ENCODE results near the gene KLC4.
"Not testable (repeated sequence)": the region's sequence is repeated elsewhere in the genome, so short reads cannot be mapped to it uniquely, and the experiment has no call there.

The KLC4 gene

DNA sequence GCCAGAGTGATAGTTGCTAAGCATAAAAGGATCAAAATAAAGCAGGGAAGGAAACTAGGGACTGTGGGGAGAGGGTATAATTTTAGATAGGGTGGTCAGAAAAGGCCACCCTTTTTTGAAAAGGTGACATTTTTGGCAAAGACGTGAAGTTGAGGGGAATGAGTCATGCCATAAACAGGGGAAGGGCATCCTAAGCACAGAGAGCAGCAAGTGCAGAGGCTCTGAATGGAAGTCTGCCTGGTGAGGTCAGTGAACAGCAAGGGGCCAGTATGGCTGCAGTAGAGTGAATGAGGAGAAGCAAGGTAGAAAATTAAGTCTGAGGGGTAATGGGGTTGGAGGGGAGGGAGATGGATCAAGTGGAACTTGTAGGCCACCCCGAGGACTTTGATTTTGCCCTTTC, 2.4 kb downstream of the KLC4 start:
- DNase-seq, result no peak

DNA sequence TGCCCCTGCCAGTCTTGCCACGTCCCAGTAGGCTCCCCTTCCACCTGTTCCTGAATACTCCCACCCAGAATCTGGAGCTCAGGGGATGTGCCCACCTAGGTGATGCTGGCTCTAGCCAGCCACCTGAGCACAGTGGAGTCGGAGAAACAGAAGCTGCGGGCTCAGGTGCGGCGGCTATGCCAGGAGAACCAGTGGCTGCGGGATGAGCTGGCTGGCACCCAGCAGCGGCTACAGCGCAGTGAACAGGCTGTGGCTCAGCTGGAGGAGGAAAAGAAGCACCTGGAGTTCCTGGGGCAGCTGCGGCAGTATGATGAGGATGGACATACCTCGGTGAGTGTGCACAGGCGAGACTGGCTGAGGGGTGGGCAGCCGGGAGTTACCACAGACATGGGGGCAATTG, 3.4 kb downstream of the KLC4 start:
- no peak for DNase-seq

DNA sequence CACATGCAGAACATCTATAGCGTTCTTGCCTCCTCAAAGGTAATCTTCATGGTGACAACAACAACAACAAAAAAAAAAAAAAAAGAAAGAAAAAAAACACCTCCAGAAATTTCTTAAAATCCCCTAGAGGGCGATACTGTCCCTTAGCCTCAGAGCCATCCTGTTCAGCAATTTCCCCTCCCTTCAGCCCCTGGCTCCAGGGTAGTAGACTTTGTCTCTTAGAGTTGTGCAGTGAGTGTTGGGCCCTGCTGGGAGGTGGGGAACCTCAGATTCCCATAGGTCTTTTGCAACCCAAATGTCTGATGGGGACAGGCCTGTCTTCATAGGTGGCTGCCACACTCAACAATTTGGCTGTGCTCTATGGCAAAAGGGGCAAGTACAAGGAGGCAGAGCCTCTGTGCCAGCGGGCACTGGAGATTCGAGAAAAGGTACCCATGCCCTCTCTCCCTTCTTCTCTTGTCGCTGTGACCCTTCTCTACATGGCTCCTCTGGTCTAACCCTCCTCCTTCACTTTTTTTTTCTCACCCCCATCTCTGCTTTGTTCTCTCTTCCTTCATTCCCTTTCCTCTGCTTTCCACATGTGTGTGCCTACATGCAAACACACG, 10.7 kb downstream of the KLC4 start:
- no peak for DNase-seq

DNA sequence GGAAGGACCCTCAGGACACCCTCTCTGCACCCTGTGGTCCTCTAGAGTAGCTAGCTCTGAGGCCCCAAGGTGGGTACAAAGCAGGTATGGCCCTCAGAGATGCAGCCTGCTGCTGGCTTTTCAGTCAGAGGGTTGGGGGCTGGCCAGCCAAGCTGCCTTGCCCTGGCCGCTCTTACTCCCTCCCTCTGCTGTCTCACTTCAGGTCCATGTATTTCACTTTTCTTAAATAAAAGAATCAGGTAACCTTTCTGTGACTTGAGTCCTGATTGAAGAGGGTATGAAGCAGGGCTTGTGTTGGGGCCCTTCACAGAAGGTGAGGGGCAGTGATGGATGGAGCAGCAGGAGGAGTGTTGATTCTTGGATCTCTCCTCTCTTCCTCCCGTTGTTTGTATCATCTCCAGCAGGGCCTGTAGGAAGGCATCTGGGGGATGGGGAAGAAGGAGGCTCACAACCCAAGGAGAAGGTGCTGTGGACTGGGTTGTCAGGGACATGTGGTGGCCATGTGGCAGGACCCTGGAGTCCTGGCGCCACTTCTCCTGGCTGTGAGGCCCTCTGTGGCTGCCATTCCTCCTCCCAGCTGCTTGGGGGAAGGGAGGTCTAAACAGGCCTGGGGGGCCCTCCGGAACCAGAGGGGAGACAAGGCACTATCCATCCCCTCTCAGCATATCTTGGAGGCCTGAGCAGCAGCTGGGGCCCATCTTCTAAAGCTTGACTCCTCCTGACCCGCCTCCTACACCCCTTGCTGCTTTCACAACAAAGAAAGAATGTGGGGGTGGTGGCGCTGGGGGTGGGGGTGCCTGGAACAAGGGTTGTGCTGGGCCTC, 15.6 kb downstream of the KLC4 start:
- no peak for DNase-seq

DNA sequence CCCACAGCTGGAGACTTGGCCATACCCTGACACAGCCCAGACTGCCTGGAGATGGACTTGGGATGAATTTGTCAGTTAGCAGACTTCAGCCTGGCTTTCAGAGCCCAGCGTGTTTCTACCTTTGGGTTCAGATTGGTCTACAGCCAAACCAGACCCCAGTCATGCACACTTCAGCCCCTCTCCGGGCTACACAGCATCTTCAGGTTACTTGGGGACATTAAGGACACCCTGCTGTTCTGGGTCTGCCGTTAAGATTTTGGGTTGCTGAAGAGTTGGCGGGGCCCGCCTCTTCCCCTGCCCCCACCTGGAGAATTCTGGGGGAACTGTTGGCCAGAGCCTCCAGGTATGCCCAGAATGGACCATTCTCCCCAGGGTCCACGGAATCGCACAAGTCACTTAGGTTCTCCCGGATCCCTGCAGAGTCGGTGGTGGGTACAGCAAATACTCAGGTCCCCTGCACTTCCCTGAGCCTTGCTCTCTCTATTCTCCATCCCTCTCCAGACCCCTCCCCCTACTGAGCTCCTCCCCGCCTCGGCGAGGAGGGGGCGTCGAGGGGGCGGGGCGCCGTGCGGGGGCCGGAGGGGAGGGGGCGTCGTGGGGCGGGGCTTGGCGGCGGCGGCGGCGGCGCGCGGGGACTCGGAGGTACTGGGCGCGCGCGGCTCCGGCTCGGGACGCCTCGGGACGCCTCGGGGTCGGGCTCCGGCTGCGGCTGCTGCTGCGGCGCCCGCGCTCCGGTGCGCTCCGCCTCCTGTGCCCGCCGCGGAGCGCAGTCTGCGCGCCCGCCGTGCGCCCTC, 16.4 kb downstream of the KLC4 start, which contains the start of gene PTK7:
Gene PTK7, plus strand, starts transcription at position 645 of the 794 bp plus-strand sequence. CDS start 175 bp downstream, outside the sequence.
- DNase-seq, result peak in 20 of 56 donors; percentile 9 to 53 (median 23)

DNA sequence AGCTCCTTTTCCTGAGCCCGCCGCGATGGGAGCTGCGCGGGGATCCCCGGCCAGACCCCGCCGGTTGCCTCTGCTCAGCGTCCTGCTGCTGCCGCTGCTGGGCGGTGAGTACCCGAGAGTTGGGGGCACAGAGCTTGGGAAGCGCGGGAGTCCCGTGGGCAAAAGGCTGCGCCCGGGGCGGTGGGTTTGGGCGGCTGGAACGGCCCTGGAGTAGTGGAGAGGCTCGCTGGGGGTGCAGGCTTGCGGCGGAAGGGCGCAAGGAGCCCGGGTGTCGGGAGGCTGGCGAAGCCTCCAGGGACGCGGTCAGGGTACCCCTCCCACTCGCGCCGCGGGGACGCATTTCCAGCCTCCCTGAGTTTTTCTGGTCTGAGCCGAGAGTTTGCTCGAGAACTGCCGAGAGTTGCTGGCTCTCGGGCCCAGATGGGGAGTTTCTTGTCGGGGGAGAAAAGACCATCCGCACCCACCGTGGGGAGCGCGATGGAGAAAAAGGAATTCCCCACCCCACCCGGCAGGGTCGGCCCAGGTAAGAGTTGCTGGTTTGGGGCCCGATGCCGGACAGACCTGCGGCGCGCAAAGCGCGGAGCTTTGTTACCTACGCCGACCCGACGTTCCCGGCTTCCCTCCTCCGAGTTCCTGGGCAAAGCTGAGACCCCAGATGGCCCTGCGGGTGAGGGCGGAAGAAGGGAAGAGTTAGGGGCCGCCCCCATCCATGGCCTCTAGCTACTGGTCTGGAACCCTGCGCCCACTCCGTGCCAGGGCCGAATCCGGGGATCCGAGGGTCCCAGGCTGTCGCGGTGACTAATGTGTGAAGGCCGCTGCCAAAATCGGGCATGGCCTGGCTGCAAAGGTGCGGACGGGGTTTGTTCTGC, 17.3 kb downstream of the KLC4 start:
- DNase-seq, result no peak

DNA sequence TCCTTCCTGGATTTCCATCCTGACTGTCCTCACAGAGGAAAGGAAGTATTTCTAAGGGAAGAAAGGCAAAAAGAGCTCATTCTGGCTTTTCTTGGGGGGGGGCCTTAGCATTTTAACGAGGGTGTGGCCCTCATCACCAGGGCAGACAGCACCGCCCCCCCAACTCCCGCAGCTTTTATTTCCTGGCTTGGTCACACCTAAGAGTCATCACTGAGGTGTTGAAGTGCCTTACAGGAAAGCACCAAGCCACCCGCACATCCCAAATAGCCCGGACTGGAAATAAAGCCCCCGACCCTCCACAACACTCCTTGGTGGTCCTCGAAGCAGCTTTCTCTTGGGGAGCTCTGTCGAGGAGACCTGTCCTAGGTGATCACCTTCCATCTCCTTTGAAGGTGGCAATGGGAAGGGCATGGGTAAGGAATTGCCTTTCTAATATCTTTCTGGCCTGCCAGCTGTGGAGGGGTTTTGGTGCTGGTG, 17.9 kb downstream of the KLC4 start:
- no peak for DNase-seq

DNA sequence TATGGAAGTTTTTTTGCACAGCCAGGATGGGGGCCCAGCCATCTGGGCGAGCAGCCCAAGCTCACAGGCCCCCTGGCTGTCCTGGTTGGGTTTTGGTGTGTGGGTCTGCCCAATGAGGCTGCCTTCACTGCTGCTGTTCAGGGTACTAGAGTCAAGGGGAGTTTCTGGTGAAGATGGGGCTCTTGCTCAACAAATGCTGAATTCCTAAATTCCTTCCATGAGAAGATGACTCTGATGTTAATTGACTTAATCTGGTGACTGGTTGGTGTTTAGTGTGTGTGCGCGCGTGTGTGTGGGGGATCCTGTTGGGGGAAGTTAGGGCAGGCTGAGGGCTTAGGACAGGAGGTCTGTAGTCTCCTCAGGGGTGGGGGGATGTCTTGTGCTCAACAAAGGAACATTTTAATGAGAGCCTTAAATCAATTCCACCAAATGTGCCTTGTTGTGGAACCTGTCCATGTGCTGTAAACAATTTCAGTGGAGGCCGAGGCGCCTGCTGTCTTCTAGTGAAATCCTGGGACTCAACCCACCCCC, 18.6 kb downstream of the KLC4 start:
- no peak for DNase-seq

DNA sequence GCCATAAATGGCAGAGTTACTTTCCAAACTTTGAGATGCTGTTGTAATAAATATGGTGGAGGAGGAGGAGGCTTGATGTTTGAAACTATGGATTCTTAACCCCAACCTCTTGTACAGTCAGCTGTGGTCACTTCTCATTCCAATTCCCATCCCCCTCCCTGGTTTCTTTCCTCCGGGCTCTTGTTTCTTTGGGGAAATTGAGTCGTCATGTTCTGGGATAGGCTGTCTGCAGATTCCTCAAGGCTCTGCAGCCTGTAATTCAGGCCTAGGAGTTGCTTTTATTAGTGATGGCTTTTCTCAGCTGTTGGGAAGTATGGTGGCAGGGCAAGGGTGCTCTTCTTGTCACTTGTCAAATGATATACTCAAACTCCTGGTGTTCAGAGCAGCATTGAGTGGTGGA, 19.3 kb downstream of the KLC4 start:
- DNase-seq, result no peak

DNA sequence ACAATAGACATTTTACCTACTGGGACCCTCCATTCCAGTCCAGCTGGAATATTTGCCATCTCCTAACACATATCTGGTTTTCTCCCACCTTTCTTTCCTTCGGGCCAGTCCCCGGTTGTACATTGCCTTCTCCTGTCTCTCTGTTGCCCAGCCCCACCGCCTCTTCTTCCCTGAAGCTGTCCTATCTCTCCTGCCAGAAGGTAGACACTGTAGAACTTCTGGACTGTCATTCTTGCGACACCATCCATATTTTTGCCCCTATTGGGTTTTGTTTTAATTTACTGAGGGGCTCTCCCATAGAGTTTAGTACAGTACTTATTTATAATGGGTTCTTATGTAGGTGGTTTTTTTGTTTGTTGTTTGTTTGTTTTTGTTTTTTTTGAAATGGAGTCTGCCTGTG, 21.6 kb downstream of the KLC4 start:
- DNase-seq, result no peak

DNA sequence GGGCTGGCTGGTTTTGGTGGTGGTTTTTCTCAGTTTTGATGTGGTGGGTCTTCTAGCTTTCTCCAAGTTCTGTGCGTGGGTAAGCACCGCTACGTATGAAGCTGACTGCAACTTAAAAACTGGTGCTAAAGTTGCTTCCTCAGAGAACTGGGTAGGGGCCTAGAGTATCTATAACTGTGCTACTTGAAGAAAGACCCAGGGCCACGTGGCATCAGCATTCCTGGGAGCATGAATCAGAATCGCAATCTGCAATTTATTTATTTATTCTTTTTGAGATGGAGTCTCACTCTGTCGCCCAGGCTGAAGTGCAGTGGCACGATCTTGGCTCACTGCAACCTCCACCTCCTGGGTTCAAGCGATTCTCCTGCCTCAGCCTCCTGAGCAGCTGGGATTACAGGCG, 22.5 kb downstream of the KLC4 start:
- DNase-seq, result not testable (repeated sequence)

DNA sequence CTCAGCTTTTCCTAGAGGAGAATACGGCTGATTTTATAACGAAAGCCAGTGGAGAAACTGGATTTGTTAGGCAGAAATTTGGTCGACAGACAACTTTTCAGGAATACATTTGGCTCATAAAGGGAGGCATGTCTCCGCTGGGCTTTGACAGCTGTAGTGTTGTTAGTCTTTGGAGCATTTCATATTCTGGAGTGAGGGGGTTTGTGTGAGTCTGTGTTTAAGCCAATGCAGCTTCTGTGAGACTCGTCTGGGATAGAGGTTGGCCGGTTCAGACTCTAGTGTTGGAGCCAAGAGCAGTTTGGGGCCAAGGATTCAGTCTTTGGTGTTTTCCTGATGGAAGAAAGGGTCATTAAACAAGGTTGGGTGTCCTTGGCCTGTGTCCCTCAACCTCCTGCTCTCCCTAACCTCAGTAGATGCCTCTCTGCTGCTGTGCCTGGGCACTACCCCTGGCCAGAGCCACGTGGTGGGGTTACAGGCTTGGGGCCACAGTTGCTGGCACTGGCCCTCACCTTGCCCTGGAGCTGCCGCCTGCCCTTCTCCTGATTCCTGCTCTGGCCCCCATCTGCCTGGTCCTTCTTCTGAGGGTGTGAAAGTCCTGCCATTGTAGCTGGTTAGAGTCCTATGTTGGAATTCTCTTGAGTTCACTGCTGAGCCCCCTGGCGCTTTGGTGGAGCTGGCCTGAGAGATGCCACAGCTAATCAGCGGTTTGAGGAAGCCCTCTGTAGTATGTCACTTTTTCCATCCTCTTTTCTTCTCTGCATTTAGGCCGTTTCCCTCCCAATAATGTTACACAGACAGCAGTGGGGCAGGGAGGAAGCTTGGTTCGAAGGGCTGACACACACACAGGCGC, 23.6 kb downstream of the KLC4 start:
- DNase-seq, result peak in 2 of 56 donors; percentile 6 to 8

DNA sequence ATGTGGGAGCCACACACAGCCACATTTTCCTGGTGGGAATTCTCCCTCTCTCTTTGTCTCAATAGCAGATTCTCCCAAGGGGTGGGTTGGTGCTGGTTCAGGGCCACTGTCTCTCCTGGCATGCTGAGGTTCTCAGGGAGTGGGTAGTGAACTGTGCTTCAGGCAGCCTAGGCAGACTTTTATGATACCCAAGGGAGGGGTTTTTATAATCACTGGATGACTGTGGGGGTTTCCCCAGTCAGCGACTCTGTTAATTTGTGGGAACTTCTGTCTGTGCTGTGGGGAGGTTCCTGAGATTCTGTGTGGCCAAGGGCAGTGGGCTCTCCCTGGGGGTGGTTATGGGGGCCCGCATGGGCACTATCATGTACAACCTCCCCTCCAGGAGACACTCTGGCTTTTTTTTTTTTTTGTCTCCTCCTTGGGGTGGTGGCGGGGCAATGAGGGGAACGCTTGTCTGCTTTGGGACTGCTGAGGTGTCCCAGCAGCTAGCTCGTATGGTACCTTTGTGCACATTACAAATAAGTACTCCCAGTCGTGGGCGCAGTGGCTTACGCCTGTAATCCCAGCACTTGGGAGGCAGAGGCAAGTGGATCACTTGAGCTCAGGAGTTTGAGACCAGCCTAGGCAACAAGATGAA, 26.7 kb downstream of the KLC4 start:
- no peak for DNase-seq

DNA sequence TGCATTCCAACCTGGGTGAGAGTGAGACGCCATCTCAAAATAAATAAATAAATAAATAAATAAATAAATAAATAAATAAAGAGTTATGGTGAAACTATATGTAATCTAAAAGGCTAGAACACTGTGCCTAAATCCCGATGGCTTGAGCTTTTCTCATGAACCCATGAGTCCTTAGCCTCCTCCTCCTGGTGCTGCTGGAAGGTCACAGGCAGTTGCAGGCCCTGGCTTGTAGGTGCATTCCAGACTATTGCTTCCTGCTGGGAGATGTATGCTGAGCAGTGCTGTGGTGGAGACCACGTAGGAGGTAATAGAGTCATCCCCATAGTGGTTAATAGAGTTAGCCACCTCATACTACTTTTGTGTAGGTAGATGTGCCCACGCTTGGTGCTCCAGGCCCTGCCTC, 29.2 kb downstream of the KLC4 start:
- no peak for DNase-seq

DNA sequence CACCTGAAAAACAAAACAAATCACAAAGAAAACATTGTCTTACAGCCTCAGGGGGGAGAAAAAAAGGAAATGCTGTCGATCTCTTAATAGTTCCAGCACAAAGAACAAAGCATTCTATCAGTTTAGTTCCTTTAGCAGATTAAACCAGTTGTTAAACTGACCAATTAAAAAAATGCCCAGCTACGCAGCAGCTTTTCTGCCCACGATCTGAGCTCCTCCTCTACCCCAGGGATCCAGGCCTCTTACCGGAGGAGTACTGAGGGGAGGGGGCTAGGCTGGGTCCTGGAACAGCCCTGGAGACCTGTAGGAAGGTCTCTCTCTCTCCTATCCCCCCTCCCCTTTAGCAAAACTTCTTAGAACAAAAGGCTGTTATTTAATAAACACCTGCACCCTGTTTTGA, 30.0 kb downstream of the KLC4 start:
- DNase-seq, result no peak

DNA sequence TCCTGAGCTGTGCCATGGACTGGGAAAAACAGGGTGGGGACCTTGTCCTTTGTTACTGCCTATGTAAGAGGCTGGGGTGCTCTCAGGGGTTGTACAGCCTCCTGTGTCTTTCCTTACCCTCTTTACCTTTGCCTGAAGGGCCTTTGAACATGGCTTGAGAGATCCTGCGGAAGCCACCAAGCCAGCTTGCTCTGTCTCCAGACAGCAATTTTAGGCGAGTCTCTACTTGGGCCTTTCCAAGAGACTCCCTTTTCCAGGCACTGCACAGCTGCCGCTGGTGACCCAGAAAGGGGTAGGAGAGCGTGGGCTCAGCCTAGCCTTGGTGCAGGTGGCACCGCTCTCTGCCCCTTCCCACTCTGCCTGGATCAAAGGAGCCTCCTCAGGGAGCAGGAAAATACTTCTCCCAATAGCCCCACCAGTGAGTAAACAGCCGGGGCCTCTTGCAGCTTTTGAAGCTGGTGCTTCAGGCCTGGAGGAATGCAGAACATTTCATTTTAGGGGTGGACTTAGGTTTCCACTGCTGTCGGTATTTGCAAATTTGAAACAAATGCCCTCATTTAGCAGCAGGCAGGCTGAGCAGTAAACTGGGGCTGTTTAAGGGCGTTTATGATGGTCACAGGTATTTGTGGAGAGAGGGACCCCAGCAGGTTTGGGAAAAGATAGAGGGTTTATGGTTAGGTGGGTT, 30.6 kb downstream of the KLC4 start:
- no peak for DNase-seq

DNA sequence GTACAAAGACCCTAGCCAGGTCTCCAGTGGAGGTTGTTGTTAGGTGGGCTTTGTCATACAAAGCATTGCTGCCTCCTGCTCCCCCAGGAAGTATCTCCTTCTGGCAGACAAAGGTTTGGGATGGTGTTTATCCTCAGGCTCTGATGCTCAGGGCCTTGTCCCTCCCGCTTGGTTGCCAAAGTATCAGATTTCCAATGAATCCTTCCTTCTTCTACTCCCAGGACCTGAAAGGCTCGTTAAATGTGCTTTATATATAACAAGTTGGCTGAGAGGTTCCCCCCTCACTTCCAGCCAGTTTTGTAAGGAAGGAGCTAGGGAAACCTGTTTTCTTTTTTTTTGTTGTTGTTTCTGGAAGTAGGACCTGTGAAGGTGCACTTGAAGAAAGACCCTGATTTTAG, 31.1 kb downstream of the KLC4 start:
- DNase-seq, result no peak

DNA sequence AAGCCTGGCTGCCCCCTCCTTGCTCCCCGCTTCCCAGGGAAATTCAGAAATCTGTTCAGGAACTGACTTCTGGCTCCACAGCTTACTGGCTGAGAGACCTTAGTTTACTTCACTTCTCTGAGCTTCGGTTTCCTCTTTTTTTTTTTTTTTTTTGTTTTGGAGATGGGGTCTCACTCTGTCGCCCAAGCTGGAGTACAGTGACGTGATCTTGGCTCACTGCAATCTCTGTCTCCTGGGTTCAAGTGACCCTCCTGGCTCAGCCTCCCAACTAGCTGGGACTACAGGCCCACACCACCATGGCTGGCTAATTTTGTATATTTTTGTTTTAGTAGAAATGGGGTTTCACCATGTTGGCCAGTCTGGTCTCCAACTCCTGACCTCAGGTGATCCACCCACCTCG, 31.6 kb downstream of the KLC4 start:
- no peak for DNase-seq
